ENCODE data around the gene MAP4K5.
"Not testable (repeated sequence)": the region's sequence is repeated elsewhere in the genome, so short reads cannot be mapped to it uniquely, and the experiment has no call there.

MAP4K5 gene

DNA sequence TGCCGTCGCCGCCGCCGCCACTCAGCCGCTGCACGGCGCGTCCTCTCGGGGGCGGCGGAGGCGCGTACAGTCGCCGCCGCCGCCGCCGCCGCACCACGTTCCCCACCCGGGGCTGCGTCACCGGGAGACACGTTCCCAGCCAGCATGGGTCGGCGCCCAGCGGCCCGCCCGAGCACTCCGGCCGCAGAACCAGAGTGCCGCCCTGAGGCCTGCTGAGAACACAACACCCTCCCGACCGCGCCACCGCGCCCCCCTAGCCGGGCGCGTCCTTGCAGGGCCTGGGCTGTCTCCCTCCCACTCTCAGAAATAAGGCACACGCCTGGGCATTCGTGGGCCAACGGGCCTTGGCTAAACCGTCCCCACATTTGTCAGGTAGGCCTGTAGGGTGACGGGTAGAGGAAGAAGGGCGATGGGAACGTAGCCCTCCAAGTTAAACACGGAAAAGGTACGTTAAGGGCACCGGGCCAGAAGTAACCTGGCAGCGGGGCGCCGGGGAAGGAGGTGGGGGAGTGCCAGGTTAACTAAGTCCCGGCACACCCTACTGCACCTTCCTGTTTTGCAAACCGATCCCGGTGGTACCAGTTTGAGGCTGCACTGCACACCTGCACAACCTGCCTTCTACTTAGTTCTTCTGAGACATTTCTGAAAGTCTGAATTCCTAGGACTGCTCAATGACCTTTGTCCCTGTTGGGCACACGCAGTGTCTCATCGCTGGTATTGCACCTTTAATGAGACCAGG is at the start of gene MAP4K5:
MAP4K5 (minus strand) TSS at position 68 of the 739 bp plus-strand sequence. CDS start 520 bp downstream, outside the sequence.
- peak; percentile 90 for DNase-seq

DNA sequence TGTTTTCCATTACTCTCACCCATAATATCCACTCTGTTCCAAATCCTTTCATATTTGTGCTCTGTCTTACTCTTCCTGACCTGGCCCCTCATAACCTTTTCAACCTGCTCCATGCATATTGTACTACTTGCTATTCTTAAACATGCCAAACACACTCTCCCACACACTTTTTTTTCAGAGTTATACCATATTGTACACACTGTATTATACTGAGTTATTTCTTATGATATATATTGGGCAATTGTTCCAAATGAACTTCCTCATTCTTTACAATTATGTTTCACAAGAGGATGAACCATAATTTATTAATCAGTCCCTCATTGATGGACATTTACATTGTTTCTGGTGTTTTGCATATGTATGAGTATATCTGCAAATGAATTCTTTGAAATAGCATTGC is 46.1 kb upstream of the MAP4K5 start:
- DNase-seq = no peak

DNA sequence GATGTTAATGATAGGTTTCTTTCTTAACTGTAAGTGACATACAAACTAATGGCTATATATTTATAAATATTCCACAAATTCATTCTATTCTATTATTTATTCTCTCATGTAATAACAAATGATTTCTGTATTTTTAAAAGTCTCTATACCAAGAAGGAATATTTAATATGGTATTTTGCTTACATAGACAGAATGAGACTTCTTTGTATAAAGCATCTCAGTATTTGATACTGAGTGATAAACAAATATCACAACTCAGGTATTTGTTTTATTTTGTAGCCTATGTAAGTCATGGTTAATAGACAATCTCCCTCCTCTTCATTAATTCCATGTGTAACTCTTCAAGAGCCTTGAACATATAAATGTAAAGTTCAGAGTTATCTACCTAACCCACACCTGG is 45.6 kb upstream of the MAP4K5 start:
- no peak for DNase-seq

GRCh38 chr14:50575769-50576168 is 43.4 kb upstream of the MAP4K5 start:
- no peak for DNase-seq

DNA sequence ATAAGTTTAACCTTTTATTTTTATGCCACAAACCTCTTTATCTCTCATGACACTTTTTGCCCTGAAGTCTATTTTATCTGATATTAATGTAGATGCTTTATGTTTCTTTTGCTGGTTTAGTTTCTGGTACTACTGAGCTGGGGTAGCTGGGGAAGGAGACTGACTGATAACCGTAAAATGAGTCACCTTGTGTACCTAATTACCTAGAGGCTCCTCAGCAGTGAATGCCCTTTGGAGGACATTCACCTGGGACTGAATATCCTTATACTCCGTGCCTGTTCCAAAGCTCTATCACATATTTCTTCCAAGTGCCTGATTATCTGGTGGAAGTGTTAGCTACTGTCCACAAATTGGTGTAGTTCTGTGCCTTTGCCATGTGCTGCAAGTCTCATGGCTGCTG is 41.5 kb upstream of the MAP4K5 start:
- DNase-seq = no peak

- DNase-seq = no peak
Measured at GRCh38 chr14:50569714-50570274, 37.4 kb upstream of the MAP4K5 start.

DNA sequence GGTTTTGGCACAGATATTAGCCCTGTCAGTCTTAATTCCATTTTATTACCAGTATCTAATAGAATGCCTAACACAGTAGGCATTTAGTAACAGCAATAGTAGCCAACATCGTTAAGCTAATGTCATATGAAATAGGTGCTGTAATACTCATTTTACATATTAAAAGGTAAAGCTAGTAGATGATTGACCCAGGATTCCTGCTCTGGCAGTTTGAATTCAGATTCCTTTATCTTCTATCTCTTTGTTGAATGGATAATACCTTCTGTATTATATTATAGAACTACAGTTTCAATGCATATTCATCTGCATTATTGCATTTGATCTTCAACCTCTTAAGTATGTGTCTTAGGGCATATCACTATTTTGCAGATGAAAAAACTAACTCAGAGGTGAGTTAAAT is 30.5 kb upstream of the MAP4K5 start:
- no peak for DNase-seq

GRCh38 chr14:50560931-50561285 is 28.5 kb upstream of the MAP4K5 start:
- peak; percentile 13 for DNase-seq

- DNase-seq = peak; percentile 7
Measured at GRCh38 chr14:50559990-50560930, 27.9 kb upstream of the MAP4K5 start, which contains the start of gene ATL1. TSS of gene ATL1 (plus strand) at chr14:50560145. CDS start at chr14:50560266, 121 bp downstream.

DNA sequence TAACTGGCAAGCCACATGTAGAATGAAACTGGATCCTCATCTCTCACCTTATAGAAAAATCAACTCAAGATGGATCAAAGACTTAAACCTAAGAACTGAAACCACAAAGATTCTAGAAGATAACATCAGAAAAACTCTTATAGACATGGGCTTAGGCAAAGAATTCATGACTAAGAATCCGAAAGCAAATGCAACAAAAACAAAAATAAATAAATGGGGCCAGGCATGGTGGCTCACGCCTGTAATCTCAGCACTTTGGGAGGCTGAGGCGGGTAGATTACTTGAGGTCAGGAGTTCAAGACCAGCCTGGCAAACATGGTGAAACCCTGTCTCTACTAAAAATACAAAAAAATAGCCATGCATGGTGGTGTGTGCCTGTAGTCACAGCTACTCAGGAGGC is 20.4 kb upstream of the MAP4K5 start:
- not testable (repeated sequence) for DNase-seq

DNA sequence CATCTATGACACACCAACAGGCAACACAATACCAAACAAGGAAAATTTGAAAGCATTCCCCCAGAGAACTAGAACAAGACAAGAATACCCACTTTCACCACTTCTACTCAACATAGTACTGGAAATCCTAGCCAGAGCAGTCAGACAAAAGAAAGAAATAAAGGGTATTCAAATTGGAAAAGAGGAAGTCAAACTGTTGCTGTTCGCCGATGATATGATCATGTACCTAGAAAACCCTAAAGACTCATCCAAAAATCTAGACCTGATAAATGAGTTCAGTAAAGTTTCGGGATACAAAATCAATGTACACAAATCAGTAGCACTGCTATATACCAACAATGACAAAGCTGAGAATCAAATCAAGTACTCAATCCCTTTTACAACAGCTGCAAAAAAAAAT is 19.5 kb upstream of the MAP4K5 start:
- DNase-seq = no peak

DNA sequence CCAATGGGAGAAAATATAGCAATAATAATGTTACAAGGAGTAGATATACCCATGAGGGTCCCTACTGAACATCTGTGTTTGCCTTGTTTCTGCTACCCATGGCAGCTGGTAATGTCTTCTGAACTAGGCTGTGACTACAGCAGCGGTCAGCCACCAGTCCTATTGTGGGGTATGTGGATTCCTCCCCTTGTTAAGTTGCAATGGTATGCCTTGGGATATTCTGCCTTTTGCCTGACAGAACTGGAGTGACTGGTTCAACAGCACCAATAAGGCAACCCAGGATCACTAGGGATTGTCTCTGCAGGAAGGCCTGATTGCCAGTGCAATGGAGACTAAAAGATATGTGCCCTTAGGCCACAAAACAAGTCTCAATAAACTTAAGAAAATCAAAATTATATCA is 17.9 kb upstream of the MAP4K5 start:
- no peak for DNase-seq

DNA sequence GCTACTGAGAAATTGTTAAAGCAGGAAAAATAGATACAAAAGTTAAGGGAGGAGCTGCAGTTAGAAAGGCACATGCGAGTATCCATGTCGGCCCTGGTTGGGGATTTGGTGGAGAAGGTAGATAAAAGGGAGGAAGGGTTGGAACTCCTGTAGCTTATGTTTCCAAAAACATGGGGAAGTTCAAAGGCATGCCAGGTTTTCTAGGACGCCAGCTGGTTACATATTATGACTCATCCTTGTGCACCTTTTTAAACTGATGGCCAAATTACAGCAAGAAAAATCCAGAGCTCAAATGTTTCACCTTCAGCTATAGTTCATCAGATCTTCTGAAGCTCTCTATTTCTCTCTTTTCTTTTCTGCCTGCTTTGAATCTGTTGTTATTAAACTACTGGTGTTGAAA is 13.2 kb upstream of the MAP4K5 start:
- no peak for DNase-seq

DNA sequence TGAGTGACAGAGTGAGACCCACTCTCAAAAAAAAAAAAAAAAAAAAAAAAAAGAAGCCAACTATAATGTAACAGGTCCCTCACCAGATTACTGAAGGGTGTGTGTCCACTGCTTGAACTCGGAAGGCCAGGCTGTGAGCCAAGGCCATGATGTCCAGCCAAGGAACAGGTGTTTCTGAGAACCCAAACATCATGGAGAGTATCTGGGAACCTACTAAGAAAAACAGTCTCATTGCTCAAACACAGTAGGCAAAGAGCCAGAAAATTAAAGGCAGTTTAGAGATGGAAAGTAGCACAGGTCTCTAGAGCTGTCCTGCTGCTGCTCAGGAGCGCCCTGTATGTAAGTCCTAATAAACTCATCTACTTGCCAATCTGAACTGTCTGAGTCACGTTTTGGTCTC is 12.5 kb upstream of the MAP4K5 start:
- DNase-seq = no peak

GRCh38 chr14:50542941-50543418 is 10.6 kb upstream of the MAP4K5 start:
- peak; percentile 54 for DNase-seq

DNA sequence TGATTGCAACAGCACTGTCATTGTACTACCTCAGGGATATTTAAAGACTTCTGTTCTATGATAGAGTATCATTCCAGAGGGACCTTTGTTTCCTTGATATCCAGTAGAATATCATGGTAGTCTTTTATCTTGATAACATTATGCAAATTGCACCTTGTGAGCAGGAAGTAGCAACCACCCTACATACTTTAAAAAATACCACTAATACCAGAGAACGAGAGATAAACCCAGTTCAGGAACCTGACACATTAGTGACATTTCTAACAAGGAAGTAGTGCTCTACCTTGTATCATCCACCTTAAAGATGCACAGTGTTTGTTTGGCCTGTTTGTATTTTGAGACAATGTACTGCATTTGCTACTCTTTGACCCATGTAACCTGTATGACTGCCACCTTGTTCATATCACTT is 8.8 kb upstream of the MAP4K5 start:
- no peak for DNase-seq

GRCh38 chr14:50539051-50539450 is 6.7 kb upstream of the MAP4K5 start:
- no peak for DNase-seq

DNA sequence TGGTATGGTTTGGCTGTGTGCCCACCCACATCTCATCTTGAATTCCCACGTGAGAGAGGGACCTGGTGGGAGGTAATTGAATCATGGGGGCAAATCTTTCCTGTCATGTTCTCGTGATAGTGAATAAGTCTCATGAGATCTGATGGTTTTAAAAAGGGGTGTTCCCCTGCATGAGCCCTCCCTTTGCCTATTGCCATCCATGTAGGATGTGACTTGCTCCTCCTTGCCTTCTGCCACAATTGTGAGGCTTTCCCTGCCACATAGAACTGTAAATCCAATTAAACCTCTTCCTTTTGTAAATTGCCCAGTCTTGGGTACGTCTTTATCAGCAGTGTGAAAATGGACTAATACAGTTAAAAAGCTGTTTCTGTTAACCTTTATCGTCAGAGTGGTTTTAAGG is 5.7 kb upstream of the MAP4K5 start:
- not testable (repeated sequence) for DNase-seq

DNA sequence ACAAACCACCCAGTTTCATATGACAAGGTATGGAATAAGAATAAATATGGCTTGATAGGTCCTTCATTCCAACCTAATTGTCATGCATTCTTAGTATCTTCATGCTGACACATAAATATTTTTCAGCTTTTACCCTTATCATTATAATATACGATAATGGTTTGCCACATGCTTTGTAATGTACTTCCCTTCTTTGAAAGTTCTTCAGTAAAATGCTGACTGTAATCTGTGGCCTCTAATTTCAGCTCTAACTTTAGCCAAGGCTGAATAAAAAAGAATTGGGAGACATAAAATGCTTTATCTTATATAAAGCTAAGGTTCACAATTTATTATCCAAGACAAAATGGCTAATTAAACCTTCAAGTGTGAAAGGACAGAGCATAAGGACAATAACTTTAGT is 2.6 kb upstream of the MAP4K5 start:
- DNase-seq = no peak

- no peak for DNase-seq
Measured at GRCh38 chr14:50534416-50534815, 2.0 kb upstream of the MAP4K5 start.

GRCh38 chr14:50533806-50534205 is 1.4 kb upstream of the MAP4K5 start:
- no peak for DNase-seq

DNA sequence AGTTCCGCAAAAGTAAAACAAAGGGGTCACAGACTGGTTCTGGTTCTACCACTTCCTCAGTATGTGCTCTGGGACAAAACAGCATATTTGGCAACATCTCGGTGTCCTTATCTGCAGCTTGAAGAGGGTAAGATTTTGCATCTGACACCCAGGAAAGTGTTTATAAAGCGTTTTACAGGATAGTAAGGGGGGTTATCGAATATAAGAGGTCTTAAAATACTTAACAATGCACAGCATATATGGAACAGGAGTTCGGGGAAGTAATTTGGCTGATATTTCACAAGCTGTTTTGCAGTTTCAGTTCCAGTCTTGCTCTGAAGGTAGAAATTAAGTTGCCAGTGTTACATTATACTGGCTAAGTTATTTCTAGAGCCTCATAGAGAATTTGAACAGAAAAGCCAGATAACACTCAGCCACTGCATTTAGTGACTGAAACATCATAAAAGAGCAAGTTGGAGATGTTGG is 904 bp upstream of the MAP4K5 start:
- DNase-seq = peak; percentile 33
